GM21515 (cell line): ENCODE measurements around the gene VIM.
"Not testable (repeated sequence)": the region's sequence is repeated elsewhere in the genome, so short reads cannot be mapped to it uniquely, and the experiment has no call there.

Experiments used
- ATAC-seq: cut with Tn5 transposase; IDR thresholded peaks from one replicate; pipeline ENCODE4 v1.9.1; 2021; ENCODE audit not compliant: unreplicated experiment

Gene VIM

DNA sequence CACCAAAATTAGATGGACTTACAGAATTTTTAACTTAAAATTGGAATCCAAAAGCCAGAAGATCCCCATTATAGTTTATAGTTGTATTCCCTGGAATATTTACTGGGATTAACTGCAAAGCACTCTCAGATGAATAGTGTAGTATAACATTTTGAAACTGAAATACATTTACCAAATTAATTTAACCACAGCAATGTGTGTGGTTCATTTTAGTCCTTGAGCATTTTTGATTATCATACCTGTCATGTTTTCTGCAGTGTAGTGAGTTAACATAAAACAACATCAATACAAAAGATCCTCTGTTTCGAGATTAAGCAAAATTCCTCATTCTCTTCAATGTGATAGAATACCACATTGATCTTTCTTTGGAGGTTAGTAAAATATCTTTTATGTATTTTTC is 3.7 kb downstream of the VIM start:
- ATAC-seq, result no peak

GRCh38 chr10:17232276-17232960 is 4.4 kb downstream of the VIM start:
- no peak for ATAC-seq

DNA sequence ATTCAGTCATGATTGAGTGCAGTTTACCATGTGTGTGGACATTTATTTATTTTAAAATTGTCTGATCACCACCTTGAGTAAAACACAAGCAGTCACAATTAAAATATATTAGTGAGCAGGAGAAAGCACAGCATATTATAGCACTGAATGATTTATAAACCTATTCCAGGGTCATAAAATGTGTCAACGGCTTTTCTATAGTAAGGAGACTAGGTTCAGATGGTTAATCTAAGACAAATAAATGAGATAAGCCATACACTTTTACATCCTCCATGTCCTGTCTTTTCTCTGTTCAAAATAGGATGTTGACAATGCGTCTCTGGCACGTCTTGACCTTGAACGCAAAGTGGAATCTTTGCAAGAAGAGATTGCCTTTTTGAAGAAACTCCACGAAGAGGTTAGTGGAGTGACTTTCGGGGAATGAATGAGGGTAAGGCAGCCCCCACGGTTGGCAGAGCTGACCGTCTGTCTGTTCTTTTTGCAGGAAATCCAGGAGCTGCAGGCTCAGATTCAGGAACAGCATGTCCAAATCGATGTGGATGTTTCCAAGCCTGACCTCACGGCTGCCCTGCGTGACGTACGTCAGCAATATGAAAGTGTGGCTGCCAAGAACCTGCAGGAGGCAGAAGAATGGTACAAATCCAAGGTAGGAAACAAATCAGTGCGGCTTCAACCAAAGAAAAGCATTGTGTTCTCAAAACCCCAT is 5.4 kb downstream of the VIM start:
- no peak for ATAC-seq

DNA sequence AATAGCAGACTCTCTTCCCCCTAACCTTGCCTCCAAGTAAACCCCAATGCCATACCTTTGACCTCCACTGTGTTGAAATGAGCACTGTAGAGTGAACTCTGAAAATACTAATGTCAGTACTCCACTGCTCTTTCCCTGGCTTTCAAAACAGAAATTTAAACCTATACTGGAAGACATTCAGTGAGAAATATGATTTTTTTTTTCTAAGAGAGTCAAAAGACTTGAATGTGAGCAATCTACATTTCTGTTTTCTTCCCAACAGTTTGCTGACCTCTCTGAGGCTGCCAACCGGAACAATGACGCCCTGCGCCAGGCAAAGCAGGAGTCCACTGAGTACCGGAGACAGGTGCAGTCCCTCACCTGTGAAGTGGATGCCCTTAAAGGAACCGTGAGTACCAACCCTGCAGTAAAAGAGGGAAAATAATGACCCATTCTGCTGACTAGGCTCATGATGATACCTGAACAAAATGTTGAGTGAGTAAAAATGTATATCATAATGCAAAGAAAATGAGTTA is 6.4 kb downstream of the VIM start:
- no peak for ATAC-seq

- no peak for ATAC-seq
Measured at GRCh38 chr10:17235136-17235535, 7.1 kb downstream of the VIM start.

DNA sequence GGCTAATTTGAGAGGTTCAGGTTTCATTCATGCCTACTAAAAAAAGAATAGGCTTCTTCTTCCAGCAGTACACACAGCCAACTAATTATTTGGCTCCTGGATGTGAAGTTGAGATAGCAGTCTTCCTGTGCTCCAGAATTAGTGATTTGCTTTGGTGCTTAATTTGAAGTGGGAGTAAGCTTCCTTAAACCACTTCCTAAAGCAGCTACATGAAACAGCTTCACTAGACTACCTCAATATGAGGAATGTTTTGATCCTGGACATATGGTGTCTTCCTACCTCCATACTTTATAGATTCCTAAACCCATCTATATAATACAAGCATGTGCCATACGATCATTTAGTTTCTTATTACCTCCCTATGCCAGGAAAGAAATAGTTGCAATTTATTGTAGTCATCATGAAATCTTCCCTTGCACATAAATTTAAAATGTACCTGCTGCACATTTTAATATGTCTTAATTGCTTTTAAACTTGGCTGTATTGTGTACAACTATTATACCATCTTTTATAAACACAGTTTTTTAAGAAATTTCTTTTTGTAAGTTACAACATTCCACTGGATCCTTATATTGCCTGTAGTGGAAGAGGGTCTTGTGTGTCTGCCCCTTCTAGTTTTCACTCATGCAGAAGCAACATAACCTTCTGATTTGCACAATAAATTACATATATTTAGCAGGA is 8.6 kb downstream of the VIM start:
- no peak for ATAC-seq

DNA sequence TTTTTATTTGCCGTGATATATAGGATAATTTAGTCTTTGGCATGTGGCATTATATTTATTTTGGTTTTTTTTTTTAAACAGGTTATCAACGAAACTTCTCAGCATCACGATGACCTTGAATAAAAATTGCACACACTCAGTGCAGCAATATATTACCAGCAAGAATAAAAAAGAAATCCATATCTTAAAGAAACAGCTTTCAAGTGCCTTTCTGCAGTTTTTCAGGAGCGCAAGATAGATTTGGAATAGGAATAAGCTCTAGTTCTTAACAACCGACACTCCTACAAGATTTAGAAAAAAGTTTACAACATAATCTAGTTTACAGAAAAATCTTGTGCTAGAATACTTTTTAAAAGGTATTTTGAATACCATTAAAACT is 9.1 kb downstream of the VIM start:
- ATAC-seq, result no peak

GRCh38 chr10:17237915-17238444 is 9.9 kb downstream of the VIM start:
- no peak for ATAC-seq

DNA sequence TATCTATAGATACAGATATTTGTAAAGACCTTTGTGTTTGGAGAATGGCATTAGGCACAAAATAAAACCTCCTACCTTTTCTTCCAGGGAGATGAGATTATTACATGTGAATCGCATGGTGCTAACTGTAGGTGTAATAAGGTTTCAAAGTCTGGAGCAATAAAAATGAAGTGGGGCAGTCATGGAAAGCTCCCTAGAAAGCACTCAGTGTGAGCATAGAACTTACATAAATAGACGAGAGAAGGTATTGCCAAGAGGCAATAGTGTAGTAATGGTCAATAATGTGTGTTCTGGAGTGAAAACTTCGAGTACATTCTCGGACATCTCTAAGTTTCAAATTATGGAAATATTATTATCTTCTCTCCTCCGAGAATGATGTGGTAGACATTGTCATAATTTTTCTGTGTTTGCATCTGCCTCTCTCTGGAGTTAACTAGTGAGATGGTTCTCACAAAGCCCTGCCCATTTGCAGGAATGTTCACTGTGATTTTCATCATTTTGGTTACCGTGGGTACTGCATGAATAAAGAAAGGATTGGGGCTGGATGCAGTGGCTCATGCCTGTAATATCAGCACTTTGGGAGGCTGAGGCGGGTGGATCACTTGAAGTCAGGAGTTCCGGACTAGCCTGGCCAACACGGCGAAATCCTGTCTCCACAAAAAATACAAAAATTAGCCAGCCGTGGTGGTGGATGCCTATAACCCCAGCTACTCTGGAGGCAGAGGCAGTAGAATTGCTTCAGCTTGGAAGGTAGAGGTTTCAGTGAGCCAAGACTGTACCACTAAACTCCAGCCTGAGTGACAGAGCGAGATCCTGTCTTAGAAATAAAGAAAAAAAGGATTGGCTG is 10.6 kb downstream of the VIM start:
- ATAC-seq, result no peak

DNA sequence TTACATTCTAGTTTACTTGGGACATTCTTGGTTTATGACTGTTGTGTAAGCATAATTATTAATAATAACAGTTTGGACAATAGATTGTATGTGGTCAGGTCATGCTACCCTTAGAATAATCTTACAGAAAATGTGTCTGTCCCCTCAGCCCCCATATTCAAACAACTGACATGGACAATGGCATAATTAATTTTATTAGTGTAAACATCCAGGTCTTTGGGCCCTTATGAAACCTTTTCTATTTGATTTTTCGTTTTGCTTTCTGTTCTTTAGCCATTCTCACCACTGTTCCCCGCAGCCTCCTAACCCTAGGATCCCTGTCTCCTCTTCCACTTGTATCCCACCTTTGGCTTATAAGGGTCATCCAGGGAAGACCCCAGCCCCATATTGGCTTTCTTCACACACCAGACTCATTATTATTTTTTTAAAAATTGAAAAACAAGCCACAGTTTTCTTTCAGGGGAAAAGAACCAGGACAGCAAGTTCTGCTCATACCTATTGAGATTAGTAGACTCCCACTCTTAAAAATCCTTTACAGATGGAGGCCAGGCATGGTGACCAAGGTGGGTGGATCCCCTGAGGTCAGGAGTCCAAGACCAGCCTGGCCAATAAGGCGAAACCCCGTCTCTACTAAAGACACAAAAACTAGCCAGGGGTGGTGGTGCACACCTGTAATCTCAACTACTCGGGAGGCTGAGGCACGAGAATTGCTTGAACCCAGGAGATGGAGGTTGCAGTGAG is 11.5 kb downstream of the VIM start:
- ATAC-seq, result no peak

GRCh38 chr10:17240096-17240495 is 12.1 kb downstream of the VIM start:
- ATAC-seq, result no peak

GRCh38 chr10:17240616-17241015 is 12.6 kb downstream of the VIM start:
- ATAC-seq, result no peak

DNA sequence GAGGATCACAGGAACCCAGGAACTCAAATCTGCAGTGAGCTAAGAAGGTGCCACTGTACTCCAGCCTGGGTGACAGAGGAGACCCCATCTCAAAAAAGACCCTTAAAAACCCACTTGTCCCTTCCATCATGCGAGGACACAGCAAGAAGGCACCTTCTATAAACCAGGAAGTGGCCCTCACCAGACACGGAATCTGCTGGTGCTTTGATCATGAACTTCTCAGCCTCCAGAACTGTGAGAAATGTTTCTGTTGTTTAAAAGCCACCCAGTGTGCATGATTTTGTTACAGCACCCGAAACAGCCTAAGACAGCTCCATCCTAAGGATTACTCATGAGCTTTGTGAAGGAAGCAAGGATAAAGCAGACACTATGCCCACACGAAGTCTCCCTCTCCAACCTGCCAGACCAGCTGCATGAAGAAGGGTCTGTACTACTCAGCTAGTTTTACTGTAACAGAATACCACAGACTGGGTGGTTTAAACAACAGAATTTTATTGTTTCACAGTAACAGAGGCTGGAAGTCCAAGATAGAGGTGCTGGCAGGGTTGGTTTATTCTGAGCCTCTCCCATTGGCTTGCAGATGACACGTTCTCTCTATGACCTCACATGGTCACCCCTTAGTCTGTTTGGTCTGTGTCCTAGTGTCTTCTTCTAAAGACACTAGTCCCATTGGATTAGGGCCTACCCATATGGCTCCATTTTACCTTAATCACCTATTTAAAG is 13.7 kb downstream of the VIM start:
- ATAC-seq, result no peak

GRCh38 chr10:17244700-17245365 is 16.8 kb downstream of the VIM start:
- no peak for ATAC-seq

GRCh38 chr10:17247210-17247609 is 19.2 kb downstream of the VIM start:
- ATAC-seq, result no peak

GRCh38 chr10:17248964-17249363 is 20.9 kb downstream of the VIM start:
- no peak for ATAC-seq

DNA sequence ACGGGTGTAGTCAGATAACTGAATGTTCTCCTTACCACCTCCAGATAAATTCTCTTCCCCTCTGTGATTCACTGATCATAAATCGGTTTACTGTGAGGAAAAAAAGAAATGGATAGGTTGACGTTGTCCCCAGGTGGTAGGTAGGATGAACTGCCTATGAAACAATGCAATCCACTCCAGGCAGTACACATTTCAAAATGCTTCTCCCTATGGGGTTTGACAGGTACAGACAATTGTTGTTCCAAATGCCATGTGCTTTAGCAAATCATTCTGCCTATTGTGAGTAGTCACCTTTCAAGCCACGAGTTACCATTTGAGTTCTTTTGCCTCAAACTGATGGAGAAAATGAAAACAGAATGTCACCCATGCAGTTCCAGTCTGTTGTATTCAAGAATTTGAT is 21.8 kb downstream of the VIM start:
- ATAC-seq, result no peak

- ATAC-seq, result no peak
Measured at GRCh38 chr10:17250736-17251135, 22.7 kb downstream of the VIM start.

DNA sequence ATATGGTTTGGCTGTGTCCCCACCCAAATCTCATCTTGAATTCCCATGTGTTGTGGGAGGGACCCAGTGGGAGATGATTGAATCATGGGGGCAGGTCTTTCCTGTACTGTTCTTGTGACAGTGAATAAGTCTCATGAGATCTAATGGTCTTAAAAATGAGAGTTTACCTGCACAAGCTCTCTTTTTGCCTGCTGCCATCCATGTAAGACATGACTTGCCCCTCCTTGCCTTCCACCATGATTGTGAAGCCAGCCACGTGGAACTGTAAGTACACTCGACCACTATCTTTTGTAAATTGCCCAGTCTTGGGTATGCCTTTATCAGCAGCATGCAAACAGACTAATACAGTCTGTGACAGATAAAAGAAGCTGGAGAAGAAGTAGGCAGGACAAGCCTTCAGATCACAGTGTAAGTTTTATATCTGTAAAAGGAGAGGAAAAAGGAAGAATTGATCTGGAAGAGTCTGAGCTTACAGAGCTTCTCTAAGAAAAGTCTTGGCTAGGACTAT is 26.6 kb downstream of the VIM start:
- ATAC-seq, result not testable (repeated sequence)
